NCI-H526 treated with DMSO at 0.1 percent for 48 hours (cell line): ENCODE data around the gene TGFB2.

Experiments used
- DNase-seq: peaks from one replicate; lab custom pipeline; 2025; lab: John Stamatoyannopoulos, UW

TGFB2 gene

GRCh38 chr1:218425647-218426342 is 80.7 kb downstream of the TGFB2 start:
- DNase-seq = no peak

GRCh38 chr1:218426343-218426657 is 81.2 kb downstream of the TGFB2 start:
- DNase-seq = no peak

- no peak for DNase-seq
Measured at GRCh38 chr1:218429301-218429700, 84.2 kb downstream of the TGFB2 start.

GRCh38 chr1:218430346-218430745 is 85.2 kb downstream of the TGFB2 start:
- DNase-seq = no peak

- DNase-seq = no peak
Measured at GRCh38 chr1:218430822-218431221, 85.7 kb downstream of the TGFB2 start.

- DNase-seq = no peak
Measured at GRCh38 chr1:218431476-218431875, 86.3 kb downstream of the TGFB2 start.

GRCh38 chr1:218433744-218434143 is 88.6 kb downstream of the TGFB2 start:
- DNase-seq = no peak

GRCh38 chr1:218435528-218435927 is 90.4 kb downstream of the TGFB2 start:
- DNase-seq = no peak

GRCh38 chr1:218436346-218436745 is 91.2 kb downstream of the TGFB2 start:
- no peak for DNase-seq

- DNase-seq = no peak
Measured at GRCh38 chr1:218436997-218437396, 91.9 kb downstream of the TGFB2 start.

GRCh38 chr1:218439541-218440295 is 94.6 kb downstream of the TGFB2 start:
- no peak for DNase-seq

- DNase-seq = no peak
Measured at GRCh38 chr1:218443255-218443654, 98.1 kb downstream of the TGFB2 start.

GRCh38 chr1:218444173-218444572 is 99.0 kb downstream of the TGFB2 start:
- DNase-seq = no peak

GRCh38 chr1:218444588-218444987 is 99.5 kb downstream of the TGFB2 start:
- no peak for DNase-seq

GRCh38 chr1:218447010-218447689 is 102.0 kb downstream of the TGFB2 start:
- no peak for DNase-seq

- DNase-seq = no peak
Measured at GRCh38 chr1:218451415-218451814, 106.3 kb downstream of the TGFB2 start.

GRCh38 chr1:218454700-218455282 is 109.7 kb downstream of the TGFB2 start:
- DNase-seq = no peak

- no peak for DNase-seq
Measured at GRCh38 chr1:218456444-218456843, 111.3 kb downstream of the TGFB2 start.

- no peak for DNase-seq
Measured at GRCh38 chr1:218459450-218459849, 114.3 kb downstream of the TGFB2 start.

- DNase-seq = no peak
Measured at GRCh38 chr1:218459878-218460711, 115.0 kb downstream of the TGFB2 start.

GRCh38 chr1:218461351-218461750 is 116.2 kb downstream of the TGFB2 start:
- DNase-seq = no peak

GRCh38 chr1:218462116-218462515 is 117.0 kb downstream of the TGFB2 start:
- DNase-seq = no peak
